Progenitor cell of endocrine pancreas (in vitro differentiated cells): ENCODE measurements around the gene ATP8A2. TPM values are rescaled to one million over a fixed set of nuclear protein-coding genes. Genes with fewer than 3 reads are reported as not detected.

ENCODE experiments used
- DNase-seq: peaks from one replicate; pipeline ENCODE4 v3.0.0; 2021; ENCODE audit warnings: low spot score; ENCODE audit not compliant: unreplicated experiment
- H3K27ac Mint-ChIP-seq: 2 replicates; pipeline ENCODE4 v1.8.0; 2021; ENCODE audit warnings: mild to moderate bottlenecking, moderate library complexity, mixed read lengths
- H3K27me3 Mint-ChIP-seq: 2 replicates; pipeline ENCODE4 v1.8.0; 2021; ENCODE audit warnings: mixed read lengths
- H3K36me3 Mint-ChIP-seq: 2 replicates; pipeline ENCODE4 v1.8.0; 2022; ENCODE audit warnings: mixed read lengths; ENCODE audit not compliant: insufficient read depth
- H3K4me1 Mint-ChIP-seq: 2 replicates; pipeline ENCODE4 v1.8.0; 2021; ENCODE audit warnings: low read depth, mixed read lengths
- H3K4me3 Mint-ChIP-seq: 2 replicates; pipeline ENCODE4 v1.8.0; 2021; ENCODE audit warnings: low read depth, mild to moderate bottlenecking, moderate library complexity, mixed read lengths
- H3K9me3 Mint-ChIP-seq: 2 replicates; pipeline ENCODE4 v1.8.0; 2021; ENCODE audit warnings: low read depth, mixed read lengths
- total RNA-seq: library from RNA; stranded (reverse); gene quantifications from 2 replicates; pipeline ENCODE4 v1.2.1, GENCODE V29; 2021
- TF ChIP-seq, protein P1 (sequence below): fragments of 200-600 bp; sonication (generic); IDR thresholded peaks from one replicate; pipeline ENCODE4 v1.5.0; 2021; ENCODE audit warnings: antibody characterized with exemption, mild to moderate bottlenecking; ENCODE audit not compliant: unreplicated experiment

Gene ATP8A2
- total RNA-seq, 1 donor from 2014 or later, result 0.38 TPM

DNA sequence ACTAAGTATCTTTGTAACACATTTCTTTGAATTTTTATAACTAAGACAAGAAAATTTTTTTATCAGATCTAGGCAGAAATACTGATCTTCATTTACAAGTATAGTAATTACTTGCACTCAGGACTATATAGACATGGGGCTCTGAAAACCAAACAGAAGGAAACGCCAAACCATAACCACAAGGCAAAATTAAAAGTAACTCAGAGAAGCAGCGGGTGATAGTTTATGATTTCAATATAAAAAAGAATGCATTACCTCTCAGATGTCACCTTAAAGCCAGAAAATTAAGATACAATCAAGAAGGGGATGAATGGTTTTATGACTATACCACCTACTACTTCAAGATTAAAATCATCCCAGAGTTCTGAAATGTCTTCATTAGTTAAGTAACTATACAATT lies 673.4 kb downstream of the ATP8A2 start:
- no peak for DNase-seq
- peaks cover 10% of the 10 kb centered on the region for H3K27me3 Mint-ChIP-seq
- H3K4me3 Mint-ChIP-seq, result no peak overlapping the region
- H3K36me3 Mint-ChIP-seq, result peaks cover 4% of the 10 kb centered on the region
- H3K4me1 Mint-ChIP-seq, result peaks cover 5% of the 10 kb centered on the region
- TF ChIP-seq, protein P1, sequence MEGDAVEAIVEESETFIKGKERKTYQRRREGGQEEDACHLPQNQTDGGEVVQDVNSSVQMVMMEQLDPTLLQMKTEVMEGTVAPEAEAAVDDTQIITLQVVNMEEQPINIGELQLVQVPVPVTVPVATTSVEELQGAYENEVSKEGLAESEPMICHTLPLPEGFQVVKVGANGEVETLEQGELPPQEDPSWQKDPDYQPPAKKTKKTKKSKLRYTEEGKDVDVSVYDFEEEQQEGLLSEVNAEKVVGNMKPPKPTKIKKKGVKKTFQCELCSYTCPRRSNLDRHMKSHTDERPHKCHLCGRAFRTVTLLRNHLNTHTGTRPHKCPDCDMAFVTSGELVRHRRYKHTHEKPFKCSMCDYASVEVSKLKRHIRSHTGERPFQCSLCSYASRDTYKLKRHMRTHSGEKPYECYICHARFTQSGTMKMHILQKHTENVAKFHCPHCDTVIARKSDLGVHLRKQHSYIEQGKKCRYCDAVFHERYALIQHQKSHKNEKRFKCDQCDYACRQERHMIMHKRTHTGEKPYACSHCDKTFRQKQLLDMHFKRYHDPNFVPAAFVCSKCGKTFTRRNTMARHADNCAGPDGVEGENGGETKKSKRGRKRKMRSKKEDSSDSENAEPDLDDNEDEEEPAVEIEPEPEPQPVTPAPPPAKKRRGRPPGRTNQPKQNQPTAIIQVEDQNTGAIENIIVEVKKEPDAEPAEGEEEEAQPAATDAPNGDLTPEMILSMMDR, result no peak
- H3K27ac Mint-ChIP-seq, result no peak overlapping the region
- H3K9me3 Mint-ChIP-seq, result no peaks in the 10 kb centered on the region

DNA sequence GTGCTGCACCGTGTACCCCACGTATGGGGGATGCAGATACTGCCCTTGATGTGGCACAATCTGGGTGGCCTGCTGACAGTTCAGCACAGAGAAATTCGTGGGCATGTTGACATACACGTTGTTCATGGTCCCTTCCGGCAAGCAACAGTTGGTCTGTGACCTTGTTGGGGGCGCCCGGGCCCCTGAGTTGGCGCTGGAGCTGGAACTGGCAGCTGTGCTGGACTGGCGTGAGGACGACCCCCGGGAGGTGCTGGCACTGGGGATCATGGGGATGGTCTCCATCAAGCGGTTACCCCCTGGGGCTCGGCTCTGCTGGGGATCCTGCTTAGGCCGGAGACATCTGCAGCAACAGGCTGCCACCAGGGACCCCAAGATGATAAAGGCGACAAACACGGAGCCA lies 674.9 kb downstream of the ATP8A2 start:
- H3K9me3 Mint-ChIP-seq, result no peaks in the 10 kb centered on the region
- TF ChIP-seq, protein P1, result no peak
- H3K4me3 Mint-ChIP-seq, result no peak overlapping the region
- no peak overlapping the region for H3K27ac Mint-ChIP-seq
- DNase-seq, result no peak
- H3K4me1 Mint-ChIP-seq, result peaks cover 5% of the 10 kb centered on the region
- H3K27me3 Mint-ChIP-seq, result peaks cover 10% of the 10 kb centered on the region
- H3K36me3 Mint-ChIP-seq, result peaks cover 4% of the 10 kb centered on the region

DNA sequence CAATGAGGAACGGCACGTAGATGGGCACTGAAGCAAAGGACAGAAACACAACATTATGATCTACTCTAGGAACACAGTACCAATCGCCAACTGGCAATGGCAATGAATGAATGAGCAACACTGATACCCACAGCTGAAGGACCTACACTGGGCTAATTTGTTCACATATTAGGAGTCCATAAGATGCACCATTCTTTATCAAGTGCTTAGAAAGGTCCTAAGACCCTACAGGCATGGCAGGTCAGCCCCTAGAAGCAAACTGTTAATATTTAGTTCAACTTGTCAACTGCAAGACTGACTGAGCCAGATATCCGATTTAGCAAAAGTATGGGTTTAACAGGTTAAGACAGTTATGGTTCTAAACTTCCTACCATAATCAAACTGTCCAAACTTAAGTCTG lies 675.3 kb downstream of the ATP8A2 start:
- peaks cover 10% of the 10 kb centered on the region for H3K27me3 Mint-ChIP-seq
- peaks cover 5% of the 10 kb centered on the region for H3K4me1 Mint-ChIP-seq
- H3K36me3 Mint-ChIP-seq, result peaks cover 4% of the 10 kb centered on the region
- DNase-seq, result no peak
- H3K27ac Mint-ChIP-seq, result no peak overlapping the region
- no peak overlapping the region for H3K4me3 Mint-ChIP-seq
- no peaks in the 10 kb centered on the region for H3K9me3 Mint-ChIP-seq
- TF ChIP-seq, protein P1, result no peak

DNA sequence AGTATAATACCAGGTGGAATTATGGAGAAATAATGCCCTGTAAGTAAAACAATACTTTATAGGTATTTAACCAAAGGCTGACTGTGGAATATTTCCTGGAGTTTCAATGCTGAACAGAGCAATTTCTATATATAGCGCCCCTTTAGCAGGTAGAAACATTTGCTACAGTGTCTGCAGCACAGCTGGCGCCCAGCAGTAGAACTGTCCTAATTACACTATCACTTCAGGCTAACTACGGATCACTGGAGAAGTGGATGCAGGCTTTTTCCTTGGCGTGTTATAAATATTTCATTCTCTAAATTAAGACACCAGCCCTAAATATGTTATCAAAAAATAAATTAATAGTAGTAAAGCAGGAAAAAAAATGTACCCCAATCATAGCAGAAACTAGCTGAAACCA lies 677.0 kb downstream of the ATP8A2 start:
- no peak for DNase-seq
- Mint-ChIP-seq H3K9me3 (no peaks in the 10 kb centered on the region), H3K27me3 (peaks cover 19% of the 10 kb centered on the region), H3K4me3 (peak overlapping the region; percentile 73), H3K4me1 (peaks cover 5% of the 10 kb centered on the region), H3K27ac (no peak overlapping the region), H3K36me3 (peaks cover 4% of the 10 kb centered on the region)
- TF ChIP-seq, protein P1, result no peak

DNA sequence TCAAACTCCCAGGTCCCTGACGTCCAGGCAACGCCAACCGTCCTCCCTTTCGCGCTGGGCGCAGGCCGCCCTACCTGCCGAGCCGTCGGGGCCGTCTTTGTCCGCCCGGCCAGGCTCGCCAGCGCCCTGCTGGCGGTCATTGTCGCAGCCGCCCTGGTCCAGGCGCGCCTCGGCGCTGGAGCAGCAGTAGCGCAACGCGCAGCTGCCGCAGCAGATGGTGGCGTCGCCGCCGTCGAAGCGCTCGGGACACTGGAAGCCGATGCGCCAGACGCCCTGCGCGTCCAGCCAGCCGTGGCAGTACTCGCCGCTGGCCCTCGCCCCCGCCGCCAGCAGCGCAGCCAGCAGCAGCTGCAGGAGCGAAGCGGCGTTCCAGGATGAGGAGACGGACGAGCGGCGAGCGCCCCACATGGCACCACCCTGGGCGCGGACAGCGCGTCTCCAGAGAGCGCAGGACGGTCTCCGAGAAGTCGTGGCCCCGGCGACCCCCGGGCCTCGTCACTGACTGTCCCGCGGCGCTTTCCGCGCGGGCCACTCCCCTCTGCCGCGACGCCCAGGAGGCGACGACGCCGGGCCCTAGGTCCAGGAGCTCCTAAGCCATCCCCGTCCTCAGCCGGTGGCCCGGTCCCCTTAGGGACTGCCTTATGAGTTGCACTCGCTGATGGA lies 678.9 kb downstream of the ATP8A2 start:
- peak; percentile 52 for DNase-seq
- no peaks in the 10 kb centered on the region for H3K9me3 Mint-ChIP-seq
- H3K27me3 Mint-ChIP-seq, result peaks cover 20% of the 10 kb centered on the region
- peak overlapping the region; percentile 69 for H3K27ac Mint-ChIP-seq
- H3K4me1 Mint-ChIP-seq, result peaks cover 5% of the 10 kb centered on the region
- H3K36me3 Mint-ChIP-seq, result peaks cover 2% of the 10 kb centered on the region
- TF ChIP-seq, protein P1, result peak; percentile 18
- H3K4me3 Mint-ChIP-seq, result peak overlapping the region; percentile 73
